GM21360 (cell line): ENCODE results near the gene VARS1.
"Not testable (repeated sequence)": the region's sequence is repeated elsewhere in the genome, so short reads cannot be mapped to it uniquely, and the experiment has no call there.

Experiments
- ATAC-seq: cut with Tn5 transposase; IDR thresholded peaks from one replicate; pipeline ENCODE4 v1.9.1; 2021; ENCODE audit warnings: mild to moderate bottlenecking, moderate library complexity; ENCODE audit not compliant: unreplicated experiment

The VARS1 gene

GRCh38 chr6:31795616-31796298, at the start of gene VARS1:
VARS1 (minus strand) TSS chr6:31795752; CDS start chr6:31795217, 535 bp downstream.
- ATAC-seq: peak; percentile 67

- ATAC-seq: no peak
Measured at GRCh38 chr6:31844507-31844906, 49.0 kb upstream of the VARS1 start.

GRCh38 chr6:31842053-31842452, 46.5 kb upstream of the VARS1 start:
- no peak for ATAC-seq

- not testable (repeated sequence) for ATAC-seq
Measured at GRCh38 chr6:31839779-31840126, 44.2 kb upstream of the VARS1 start.

GRCh38 chr6:31838968-31839367, 43.4 kb upstream of the VARS1 start:
- ATAC-seq: no peak

GRCh38 chr6:31838114-31838553, 42.6 kb upstream of the VARS1 start:
- not testable (repeated sequence) for ATAC-seq

- ATAC-seq: no peak
Measured at GRCh38 chr6:31837369-31838113, 42.0 kb upstream of the VARS1 start.

- ATAC-seq: no peak
Measured at GRCh38 chr6:31836474-31837368, 41.2 kb upstream of the VARS1 start.

GRCh38 chr6:31836047-31836473, 40.5 kb upstream of the VARS1 start:
- no peak for ATAC-seq

- no peak for ATAC-seq
Measured at GRCh38 chr6:31834367-31835250, 39.1 kb upstream of the VARS1 start.

- ATAC-seq: no peak
Measured at GRCh38 chr6:31831350-31832215, 36.0 kb upstream of the VARS1 start.

GRCh38 chr6:31830886-31831335, 35.4 kb upstream of the VARS1 start:
- no peak for ATAC-seq

GRCh38 chr6:31829633-31830283, 34.2 kb upstream of the VARS1 start:
- no peak for ATAC-seq

- peak; percentile 56 for ATAC-seq
Measured at GRCh38 chr6:31827286-31828079, 31.9 kb upstream of the VARS1 start, which contains the start of gene HSPA1B. HSPA1B (plus strand) TSS chr6:31827738; CDS start chr6:31827951, 213 bp downstream.

- ATAC-seq: no peak
Measured at GRCh38 chr6:31826793-31827285, 31.3 kb upstream of the VARS1 start.

- ATAC-seq: no peak
Measured at GRCh38 chr6:31825553-31825952, 30.0 kb upstream of the VARS1 start.

GRCh38 chr6:31823592-31824196, 28.1 kb upstream of the VARS1 start:
- not testable (repeated sequence) for ATAC-seq
